Liver (tissue), 9 donors: ENCODE results near the gene GSPT1. TPM values are rescaled to one million over a fixed set of nuclear protein-coding genes. Genes with fewer than 3 reads are reported as not detected.
A peak's percentile ranks its signal among the peaks of the same experiment; 100 is the strongest.

ENCODE experiments used
- DNase-seq: peaks from one replicate; pipeline ENCODE4 v3.0.0-alpha.2; 2017; ENCODE audit warnings: low spot score
- H3K27ac ChIP-seq, 2 donors: one replicate each; pipeline ENCODE4 v1.7.0; 2013; ENCODE audit warnings: inconsistent platforms in 2 of 2, low read length in 2 of 2, control low read depth in 1 of 2, low read depth in 1 of 2, mild to moderate bottlenecking in 1 of 2
- H3K27me3 ChIP-seq, 4 donors: one replicate each; pipeline versions ENCODE4 v1.6.1 to v1.7.0; 2013; ENCODE audit warnings: low read length in 3 of 4, inconsistent platforms in 1 of 4, mild to moderate bottlenecking in 1 of 4, moderate library complexity in 1 of 4; ENCODE audit not compliant: control insufficient read depth in 4 of 4, insufficient read depth in 4 of 4
- H3K36me3 ChIP-seq, 4 donors: one replicate each; pipeline versions ENCODE4 v1.6.1 to v1.7.0; 2013; ENCODE audit warnings: low read length in 3 of 4, mild to moderate bottlenecking in 3 of 4, low read depth in 1 of 4, moderate library complexity in 1 of 4; ENCODE audit not compliant: control insufficient read depth in 4 of 4, insufficient read depth in 3 of 4
- H3K4me1 ChIP-seq, 4 donors: one replicate each; pipeline versions ENCODE4 v1.6.1 to v1.7.0; 2013; ENCODE audit warnings: low read length in 3 of 4, mild to moderate bottlenecking in 3 of 4, moderate library complexity in 1 of 4; ENCODE audit not compliant: control insufficient read depth in 4 of 4, insufficient read depth in 4 of 4
- H3K4me3 ChIP-seq, 3 donors: one replicate each; pipeline versions ENCODE4 v1.6.1 to v1.7.0; 2013; ENCODE audit warnings: low read length in 3 of 3, control low read depth in 1 of 3, low read depth in 1 of 3, mild to moderate bottlenecking in 1 of 3
- H3K9ac ChIP-seq, 2 donors: one replicate each; pipeline ENCODE4 v1.7.0; 2013; ENCODE audit warnings: low read length in 2 of 2, mild to moderate bottlenecking in 2 of 2, moderate library complexity in 2 of 2, control low read depth in 1 of 2, low read depth in 1 of 2
- H3K9me3 ChIP-seq, 4 donors: one replicate each; pipeline versions ENCODE4 v1.6.1 to v1.7.0; 2013; ENCODE audit warnings: low read length in 3 of 4; ENCODE audit not compliant: control insufficient read depth in 4 of 4
- EGR1 ChIP-seq, 2 donors: IDR thresholded peaks; 2 replicates each; pipeline ENCODE4 v1.6.1; 2016 to 2018; ENCODE audit warnings: antibody characterized with exemption in 2 of 2, low read depth in 2 of 2
- FOXA1 ChIP-seq: IDR thresholded peaks from 2 replicates; pipeline ENCODE4 v1.6.1; 2016; ENCODE audit warnings: antibody characterized with exemption
- FOXA2 ChIP-seq: IDR thresholded peaks from 2 replicates; pipeline ENCODE4 v1.6.1; 2016; ENCODE audit warnings: antibody characterized with exemption
- GABPA ChIP-seq, 2 donors: IDR thresholded peaks in 1 of 2; conservative IDR thresholded peaks in 1 of 2; 2 replicates each; pipeline ENCODE4 v1.6.1; 2016; ENCODE audit warnings: antibody characterized with exemption in 2 of 2, mild to moderate bottlenecking in 1 of 2, moderate library complexity in 1 of 2
- HNF4A ChIP-seq, 2 donors: conservative IDR thresholded peaks; 2 replicates each; pipeline ENCODE4 v1.6.1; 2016; ENCODE audit warnings: antibody characterized with exemption in 2 of 2, mild to moderate bottlenecking in 2 of 2
- HNF4G ChIP-seq: IDR thresholded peaks from 2 replicates; pipeline ENCODE4 v1.6.1; 2016; ENCODE audit warnings: antibody characterized with exemption
- JUND ChIP-seq, 2 donors: IDR thresholded peaks; 2 replicates each; pipeline ENCODE4 v1.6.1; 2016; ENCODE audit warnings: antibody characterized with exemption in 2 of 2
- NR2F2 ChIP-seq: IDR thresholded peaks from 2 replicates; pipeline ENCODE4 v1.6.1; 2016; ENCODE audit warnings: antibody characterized with exemption
- RAD21 ChIP-seq, 2 donors: IDR thresholded peaks; 2 replicates each; pipeline ENCODE4 v1.6.1; 2016; ENCODE audit warnings: antibody characterized with exemption in 2 of 2, mild to moderate bottlenecking in 2 of 2
- RXRA ChIP-seq, 2 donors: IDR thresholded peaks; 2 replicates each; pipeline ENCODE4 v1.6.1; 2017 to 2018; ENCODE audit warnings: antibody characterized with exemption in 2 of 2, mild to moderate bottlenecking in 1 of 2
- SP1 ChIP-seq: IDR thresholded peaks from 2 replicates; pipeline ENCODE4 v1.6.1; 2018; ENCODE audit warnings: antibody characterized with exemption, mild to moderate bottlenecking
- TAF1 ChIP-seq: conservative IDR thresholded peaks from 2 replicates; pipeline ENCODE4 v1.6.1; 2016; ENCODE audit warnings: antibody characterized with exemption, mild to moderate bottlenecking
- YY1 ChIP-seq: IDR thresholded peaks from 2 replicates; pipeline ENCODE4 v1.6.1; 2016; ENCODE audit warnings: antibody characterized with exemption, mild to moderate bottlenecking
- WGBS: extraction: QIAGEN DNeasy Blood & Tissue Kit; methylation state at CpG from one replicate; pipeline ENCODE4 v1.1.7; 2013; 5-methylcytosine and 5-hydroxymethylcytosine counted together
- polyA plus RNA-seq, 2 donors: library from polyadenylated mRNA; stranded (reverse) in 1 of 2; unstranded in 1 of 2; fragments of 200-250 nt in 1 of 2; fragments of >200 nt in 1 of 2; fragmentation: Nextera tagmentation in 1 of 2; extraction: Ambion mirVana in 1 of 2; gene quantifications; one replicate each; pipeline versions ENCODE4 v1.2.1 to v1.2.3, GENCODE V29; 2013 to 2015
- total RNA-seq, 2 donors: library from RNA; depleted of rRNA; stranded (reverse); fragments of >200 nt; gene quantifications; one replicate each; pipeline ENCODE4 v1.2.3, GENCODE V29; 2014
- TF ChIP-seq, protein P1 (sequence below): IDR thresholded peaks from 2 replicates; pipeline ENCODE4 v1.6.1; 2016; ENCODE audit warnings: antibody characterized with exemption
- TF ChIP-seq, protein P2 (sequence below): IDR thresholded peaks from 2 replicates; pipeline ENCODE4 v1.6.1; 2016; ENCODE audit warnings: antibody characterized with exemption, mild to moderate bottlenecking
- TF ChIP-seq, protein P3 (sequence below): IDR thresholded peaks from 2 replicates; pipeline ENCODE4 v1.6.1; 2016; ENCODE audit warnings: antibody characterized with exemption
- TF ChIP-seq, protein P4 (sequence below): IDR thresholded peaks from 2 replicates; pipeline ENCODE4 v1.6.1; 2016; ENCODE audit warnings: antibody characterized with exemption
- TF ChIP-seq, protein P5 (sequence below): fragments of 150-350 bp; IDR thresholded peaks from 2 replicates; pipeline ENCODE4 v1.5.1; 2017; ENCODE audit warnings: improper control_type of control experiment, low read depth, low read length; ENCODE audit not compliant: missing input control
- donor health status: healthy.
- donor health status: healthy.
- donor health status: healthy.
- donor health status: healthy.
- donor health status: healthy.

Gene GSPT1
- total and polyA plus RNA-seq, 4 donors, result 24.2 to 67.6 (median 41.9) TPM

DNA sequence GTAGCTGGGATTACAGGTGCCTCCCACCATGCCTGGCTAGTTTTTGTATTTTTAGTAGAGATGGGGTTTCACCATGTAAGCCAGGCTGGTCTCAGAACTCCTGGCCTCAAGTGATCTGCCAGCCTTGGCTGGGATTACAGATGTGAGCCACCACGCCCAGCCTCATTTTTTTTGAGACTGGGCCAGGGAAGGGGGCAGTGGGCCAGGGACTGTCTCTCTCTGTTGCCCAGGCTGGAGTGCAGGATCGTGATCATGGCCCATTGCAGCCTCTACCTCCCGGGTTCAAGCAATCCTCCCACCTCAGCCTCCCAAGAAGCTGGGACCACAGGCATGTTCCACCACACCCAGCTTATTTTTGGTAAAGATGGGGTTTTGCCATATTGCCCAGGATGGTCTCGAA is 80.4 kb downstream of the GSPT1 start:
- WGBS, result 88% methylated on average over 4 of the region's 4 CpGs
- Histone ChIP-seq H3K9ac (no peak overlapping the region), H3K27ac (peak overlapping the region in 1 of 2 donors; percentile 81), H3K4me3 (no peak overlapping the region), H3K36me3 (peaks cover 14 to 39% (median 22%) of the 10 kb centered on the region in 4 donors), H3K27me3 (no peaks in the 10 kb centered on the region), H3K4me1 (peaks cover 0 to 7% (median 4%) of the 10 kb centered on the region in 4 donors), H3K9me3 (no peaks in the 10 kb centered on the region)
- TF ChIP-seq GABPA (IDR thresholded peaks at IDR 0.05 in 1 of 2, conservative IDR thresholded peaks at IDR 0.05 in 1 of 2) (no peak), FOXA1 (no peak)
- DNase-seq, result no peak

DNA sequence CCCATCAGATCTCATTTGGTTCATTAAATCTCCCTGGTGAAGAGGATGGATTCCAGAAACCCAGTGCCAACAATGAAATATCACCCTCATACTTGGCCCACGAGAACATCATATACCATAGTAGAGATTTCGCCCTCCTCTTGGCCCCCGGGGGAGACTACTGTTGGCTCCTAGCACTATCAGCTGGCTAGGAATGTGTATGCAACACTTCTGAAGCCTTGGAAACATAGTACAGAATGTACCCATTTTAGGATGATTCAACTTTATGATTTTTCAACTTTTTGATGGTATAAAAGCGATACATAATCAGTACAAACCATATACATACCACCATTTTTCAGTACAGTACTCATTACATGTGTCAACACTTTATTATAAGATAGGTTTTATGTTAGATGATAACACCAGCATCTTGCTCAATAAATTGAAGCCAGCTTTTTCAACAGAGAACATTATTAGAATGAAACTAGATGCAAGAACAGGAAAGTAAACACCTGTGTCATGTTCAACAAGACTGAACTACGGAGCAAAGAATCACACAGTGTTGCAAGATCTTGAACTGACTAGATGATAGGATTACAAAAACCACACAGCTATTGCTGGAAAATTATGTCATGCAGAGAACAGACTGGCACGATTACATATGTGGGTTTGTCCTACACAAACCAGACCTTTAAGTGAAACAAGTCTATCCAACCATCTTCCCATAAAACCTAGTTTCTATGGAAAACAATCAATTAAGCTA is 81.6 kb downstream of the GSPT1 start:
- WGBS, result 69% methylated on average over 6 of the region's 6 CpGs
- H3K27me3 ChIP-seq, result no peaks in the 10 kb centered on the region
- no peaks in the 10 kb centered on the region for H3K9me3 ChIP-seq
- peaks cover 5 to 28% (median 15%) of the 10 kb centered on the region in 4 donors for H3K36me3 ChIP-seq
- H3K4me1 ChIP-seq, result peaks cover 0 to 7% (median 4%) of the 10 kb centered on the region in 4 donors
- DNase-seq, result no peak
- H3K27ac ChIP-seq, result peak overlapping the region; percentile 38 to 81
- TF ChIP-seq HNF4A (conservative IDR thresholded peaks at IDR 0.05) (peak; percentile 86 to 94), FOXA1 (peak; percentile 88), GABPA (IDR thresholded peaks at IDR 0.05 in 1 of 2, conservative IDR thresholded peaks at IDR 0.05 in 1 of 2) (peak in 1 of 2 donors; percentile 53), HNF4G (peak; percentile 12), YY1 (peak; percentile 65), EGR1 (IDR thresholded peaks at IDR 0.05; ENCODE audit: low read depth in 2 of 2) (peak in 1 of 2 donors; percentile 68), JUND (IDR thresholded peaks at IDR 0.05) (peak; percentile 86 to 94), NR2F2 (no peak), SP1 (peak; percentile 68), RXRA (IDR thresholded peaks at IDR 0.05) (peak; percentile 66 to 90), TAF1 (no peak), RAD21 (IDR thresholded peaks at IDR 0.05) (peak; percentile 34 to 47), FOXA2 (peak; percentile 98)
- TF ChIP-seq, protein P1, sequence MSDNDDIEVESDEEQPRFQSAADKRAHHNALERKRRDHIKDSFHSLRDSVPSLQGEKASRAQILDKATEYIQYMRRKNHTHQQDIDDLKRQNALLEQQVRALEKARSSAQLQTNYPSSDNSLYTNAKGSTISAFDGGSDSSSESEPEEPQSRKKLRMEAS, result peak; percentile 55
- TF ChIP-seq, protein P2, sequence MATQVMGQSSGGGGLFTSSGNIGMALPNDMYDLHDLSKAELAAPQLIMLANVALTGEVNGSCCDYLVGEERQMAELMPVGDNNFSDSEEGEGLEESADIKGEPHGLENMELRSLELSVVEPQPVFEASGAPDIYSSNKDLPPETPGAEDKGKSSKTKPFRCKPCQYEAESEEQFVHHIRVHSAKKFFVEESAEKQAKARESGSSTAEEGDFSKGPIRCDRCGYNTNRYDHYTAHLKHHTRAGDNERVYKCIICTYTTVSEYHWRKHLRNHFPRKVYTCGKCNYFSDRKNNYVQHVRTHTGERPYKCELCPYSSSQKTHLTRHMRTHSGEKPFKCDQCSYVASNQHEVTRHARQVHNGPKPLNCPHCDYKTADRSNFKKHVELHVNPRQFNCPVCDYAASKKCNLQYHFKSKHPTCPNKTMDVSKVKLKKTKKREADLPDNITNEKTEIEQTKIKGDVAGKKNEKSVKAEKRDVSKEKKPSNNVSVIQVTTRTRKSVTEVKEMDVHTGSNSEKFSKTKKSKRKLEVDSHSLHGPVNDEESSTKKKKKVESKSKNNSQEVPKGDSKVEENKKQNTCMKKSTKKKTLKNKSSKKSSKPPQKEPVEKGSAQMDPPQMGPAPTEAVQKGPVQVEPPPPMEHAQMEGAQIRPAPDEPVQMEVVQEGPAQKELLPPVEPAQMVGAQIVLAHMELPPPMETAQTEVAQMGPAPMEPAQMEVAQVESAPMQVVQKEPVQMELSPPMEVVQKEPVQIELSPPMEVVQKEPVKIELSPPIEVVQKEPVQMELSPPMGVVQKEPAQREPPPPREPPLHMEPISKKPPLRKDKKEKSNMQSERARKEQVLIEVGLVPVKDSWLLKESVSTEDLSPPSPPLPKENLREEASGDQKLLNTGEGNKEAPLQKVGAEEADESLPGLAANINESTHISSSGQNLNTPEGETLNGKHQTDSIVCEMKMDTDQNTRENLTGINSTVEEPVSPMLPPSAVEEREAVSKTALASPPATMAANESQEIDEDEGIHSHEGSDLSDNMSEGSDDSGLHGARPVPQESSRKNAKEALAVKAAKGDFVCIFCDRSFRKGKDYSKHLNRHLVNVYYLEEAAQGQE, result peak; percentile 67
- TF ChIP-seq, protein P3, sequence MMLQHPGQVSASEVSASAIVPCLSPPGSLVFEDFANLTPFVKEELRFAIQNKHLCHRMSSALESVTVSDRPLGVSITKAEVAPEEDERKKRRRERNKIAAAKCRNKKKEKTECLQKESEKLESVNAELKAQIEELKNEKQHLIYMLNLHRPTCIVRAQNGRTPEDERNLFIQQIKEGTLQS, result peak; percentile 78
- TF ChIP-seq, protein P4, sequence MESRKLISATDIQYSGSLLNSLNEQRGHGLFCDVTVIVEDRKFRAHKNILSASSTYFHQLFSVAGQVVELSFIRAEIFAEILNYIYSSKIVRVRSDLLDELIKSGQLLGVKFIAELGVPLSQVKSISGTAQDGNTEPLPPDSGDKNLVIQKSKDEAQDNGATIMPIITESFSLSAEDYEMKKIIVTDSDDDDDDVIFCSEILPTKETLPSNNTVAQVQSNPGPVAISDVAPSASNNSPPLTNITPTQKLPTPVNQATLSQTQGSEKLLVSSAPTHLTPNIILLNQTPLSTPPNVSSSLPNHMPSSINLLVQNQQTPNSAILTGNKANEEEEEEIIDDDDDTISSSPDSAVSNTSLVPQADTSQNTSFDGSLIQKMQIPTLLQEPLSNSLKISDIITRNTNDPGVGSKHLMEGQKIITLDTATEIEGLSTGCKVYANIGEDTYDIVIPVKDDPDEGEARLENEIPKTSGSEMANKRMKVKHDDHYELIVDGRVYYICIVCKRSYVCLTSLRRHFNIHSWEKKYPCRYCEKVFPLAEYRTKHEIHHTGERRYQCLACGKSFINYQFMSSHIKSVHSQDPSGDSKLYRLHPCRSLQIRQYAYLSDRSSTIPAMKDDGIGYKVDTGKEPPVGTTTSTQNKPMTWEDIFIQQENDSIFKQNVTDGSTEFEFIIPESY, result peak; percentile 79
- TF ChIP-seq, protein P5, sequence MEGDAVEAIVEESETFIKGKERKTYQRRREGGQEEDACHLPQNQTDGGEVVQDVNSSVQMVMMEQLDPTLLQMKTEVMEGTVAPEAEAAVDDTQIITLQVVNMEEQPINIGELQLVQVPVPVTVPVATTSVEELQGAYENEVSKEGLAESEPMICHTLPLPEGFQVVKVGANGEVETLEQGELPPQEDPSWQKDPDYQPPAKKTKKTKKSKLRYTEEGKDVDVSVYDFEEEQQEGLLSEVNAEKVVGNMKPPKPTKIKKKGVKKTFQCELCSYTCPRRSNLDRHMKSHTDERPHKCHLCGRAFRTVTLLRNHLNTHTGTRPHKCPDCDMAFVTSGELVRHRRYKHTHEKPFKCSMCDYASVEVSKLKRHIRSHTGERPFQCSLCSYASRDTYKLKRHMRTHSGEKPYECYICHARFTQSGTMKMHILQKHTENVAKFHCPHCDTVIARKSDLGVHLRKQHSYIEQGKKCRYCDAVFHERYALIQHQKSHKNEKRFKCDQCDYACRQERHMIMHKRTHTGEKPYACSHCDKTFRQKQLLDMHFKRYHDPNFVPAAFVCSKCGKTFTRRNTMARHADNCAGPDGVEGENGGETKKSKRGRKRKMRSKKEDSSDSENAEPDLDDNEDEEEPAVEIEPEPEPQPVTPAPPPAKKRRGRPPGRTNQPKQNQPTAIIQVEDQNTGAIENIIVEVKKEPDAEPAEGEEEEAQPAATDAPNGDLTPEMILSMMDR, result no peak
- no peak overlapping the region for H3K4me3 ChIP-seq
- H3K9ac ChIP-seq, result no peak overlapping the region
